ENCODE results near the gene ZCCHC14.

The ZCCHC14 gene

GRCh38 chr16:87425941-87426340 is 66.9 kb downstream of the ZCCHC14 start:
- Histone ChIP-seq H3K9me3 (ENCODE audit: control insufficient read depth, insufficient read depth, low read length) (no peaks in the 10 kb centered on the region), H3K9me2 (replicated peaks; ENCODE audit: control insufficient read depth, low read length) (no peaks in the 10 kb centered on the region), H3K4me3 (ENCODE audit: low read length) (no peak overlapping the region), H3K36me3 (ENCODE audit: control insufficient read depth, low read length) (no peaks in the 10 kb centered on the region), H3K27me3 (ENCODE audit: control insufficient read depth, low read length) (no peaks in the 10 kb centered on the region), H3K4me2 (ENCODE audit: low read length) (no peak overlapping the region), H3K79me2 (ENCODE audit: control insufficient read depth, low read length) (no peaks in the 10 kb centered on the region), H4K20me1 (ENCODE audit: control insufficient read depth, insufficient read depth, low read depth, low read length) (no peaks in the 10 kb centered on the region; the same call in 1 of the 2 replicates), H3F3A (ENCODE audit: control insufficient read depth, insufficient read depth) (no peaks in the 10 kb centered on the region), H3K27ac (ENCODE audit: low read depth, low read length) (no peak overlapping the region), H3K4me1 (ENCODE audit: control insufficient read depth, low read length) (no peaks in the 10 kb centered on the region)
- TF ChIP-seq CTCF (IDR thresholded peaks at IDR 0.05; ENCODE audit: low read depth, low read length, poor library complexity, severe bottlenecking) (no peak), EZH2phosphoT487 (IDR thresholded peaks at IDR 0.05; ENCODE audit: borderline replicate concordance, low read length) (no peak)

- no peak overlapping the region for H3K27ac ChIP-seq (ENCODE audit: low read depth, low read length)
- no peak for TF ChIP-seq CTCF (IDR thresholded peaks at IDR 0.05; ENCODE audit: low read depth, low read length, poor library complexity, severe bottlenecking)
- no peak for TF ChIP-seq EZH2phosphoT487 (IDR thresholded peaks at IDR 0.05; ENCODE audit: borderline replicate concordance, low read length)
- H3K36me3 ChIP-seq (ENCODE audit: control insufficient read depth, low read length): no peaks in the 10 kb centered on the region
- H3K4me3 ChIP-seq (ENCODE audit: low read length): no peak overlapping the region
- H3K4me1 ChIP-seq (ENCODE audit: control insufficient read depth, low read length): no peaks in the 10 kb centered on the region
- no peaks in the 10 kb centered on the region for H3K79me2 ChIP-seq (ENCODE audit: control insufficient read depth, low read length)
- no peaks in the 10 kb centered on the region for H3K27me3 ChIP-seq (ENCODE audit: control insufficient read depth, low read length)
- no peaks in the 10 kb centered on the region for H3K9me2 ChIP-seq (replicated peaks; ENCODE audit: control insufficient read depth, low read length)
- H3K9me3 ChIP-seq (ENCODE audit: control insufficient read depth, insufficient read depth, low read length): no peaks in the 10 kb centered on the region
- H3F3A ChIP-seq (ENCODE audit: control insufficient read depth, insufficient read depth): no peaks in the 10 kb centered on the region
- no peaks in the 10 kb centered on the region; the same call in 1 of the 2 replicates for H4K20me1 ChIP-seq (ENCODE audit: control insufficient read depth, insufficient read depth, low read depth, low read length)
- no peak overlapping the region for H3K4me2 ChIP-seq (ENCODE audit: low read length)
Measured at GRCh38 chr16:87424266-87424665, 68.6 kb downstream of the ZCCHC14 start.

GRCh38 chr16:87423429-87423828 is 69.4 kb downstream of the ZCCHC14 start:
- Histone ChIP-seq H3K9me2 (replicated peaks; ENCODE audit: control insufficient read depth, low read length) (no peaks in the 10 kb centered on the region), H3K36me3 (ENCODE audit: control insufficient read depth, low read length) (no peaks in the 10 kb centered on the region), H3K9me3 (ENCODE audit: control insufficient read depth, insufficient read depth, low read length) (no peaks in the 10 kb centered on the region), H3F3A (ENCODE audit: control insufficient read depth, insufficient read depth) (no peaks in the 10 kb centered on the region), H3K4me3 (ENCODE audit: low read length) (no peak overlapping the region), H3K79me2 (ENCODE audit: control insufficient read depth, low read length) (no peaks in the 10 kb centered on the region), H3K27me3 (ENCODE audit: control insufficient read depth, low read length) (no peaks in the 10 kb centered on the region), H3K4me1 (ENCODE audit: control insufficient read depth, low read length) (no peaks in the 10 kb centered on the region), H4K20me1 (ENCODE audit: control insufficient read depth, insufficient read depth, low read depth, low read length) (no peaks in the 10 kb centered on the region; the same call in 1 of the 2 replicates), H3K27ac (ENCODE audit: low read depth, low read length) (no peak overlapping the region), H3K4me2 (ENCODE audit: low read length) (no peak overlapping the region)
- TF ChIP-seq CTCF (IDR thresholded peaks at IDR 0.05; ENCODE audit: low read depth, low read length, poor library complexity, severe bottlenecking) (no peak), EZH2phosphoT487 (IDR thresholded peaks at IDR 0.05; ENCODE audit: borderline replicate concordance, low read length) (no peak)

Measured in DOHH2 (cell line).